ENCODE measurements around the gene SAXO1.

DNA sequence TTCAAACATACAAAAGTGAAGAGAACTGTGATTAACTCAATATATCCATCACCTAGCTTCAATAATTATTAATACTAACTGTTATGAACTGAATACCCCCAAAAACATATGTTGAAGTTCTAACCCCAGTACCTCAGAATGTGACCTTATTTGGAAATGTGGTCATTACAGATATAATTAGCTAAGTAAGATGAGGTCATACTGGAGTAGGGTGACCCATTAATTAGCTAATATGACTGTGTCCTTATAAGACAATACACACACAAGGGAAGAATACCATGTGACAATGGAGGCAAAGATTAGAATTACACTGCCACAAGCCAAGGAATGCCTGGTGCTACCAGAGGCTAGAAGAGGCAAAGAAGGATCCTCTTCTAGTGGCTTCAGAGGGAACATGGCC lies 24.0 kb upstream of the SAXO1 start:
- no peak for TF ChIP-seq POLR2A (IDR thresholded peaks at IDR 0.05)
- TF ChIP-seq, protein P1, sequence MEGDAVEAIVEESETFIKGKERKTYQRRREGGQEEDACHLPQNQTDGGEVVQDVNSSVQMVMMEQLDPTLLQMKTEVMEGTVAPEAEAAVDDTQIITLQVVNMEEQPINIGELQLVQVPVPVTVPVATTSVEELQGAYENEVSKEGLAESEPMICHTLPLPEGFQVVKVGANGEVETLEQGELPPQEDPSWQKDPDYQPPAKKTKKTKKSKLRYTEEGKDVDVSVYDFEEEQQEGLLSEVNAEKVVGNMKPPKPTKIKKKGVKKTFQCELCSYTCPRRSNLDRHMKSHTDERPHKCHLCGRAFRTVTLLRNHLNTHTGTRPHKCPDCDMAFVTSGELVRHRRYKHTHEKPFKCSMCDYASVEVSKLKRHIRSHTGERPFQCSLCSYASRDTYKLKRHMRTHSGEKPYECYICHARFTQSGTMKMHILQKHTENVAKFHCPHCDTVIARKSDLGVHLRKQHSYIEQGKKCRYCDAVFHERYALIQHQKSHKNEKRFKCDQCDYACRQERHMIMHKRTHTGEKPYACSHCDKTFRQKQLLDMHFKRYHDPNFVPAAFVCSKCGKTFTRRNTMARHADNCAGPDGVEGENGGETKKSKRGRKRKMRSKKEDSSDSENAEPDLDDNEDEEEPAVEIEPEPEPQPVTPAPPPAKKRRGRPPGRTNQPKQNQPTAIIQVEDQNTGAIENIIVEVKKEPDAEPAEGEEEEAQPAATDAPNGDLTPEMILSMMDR (IDR thresholded peaks at IDR 0.05), result no peak
